Fibroblast of pulmonary artery (primary cell): Measurements from ENCODE around the gene EIF4G3.
"Not testable (repeated sequence)": the region's sequence is repeated elsewhere in the genome, so short reads cannot be mapped to it uniquely, and the experiment has no call there.

Experiments
- DNase-seq: peaks from one replicate; pipeline ENCODE4 v3.0.0-alpha.2; 2010; ENCODE audit warnings: low read depth
- H3K4me3 ChIP-seq: replicated peaks from 2 replicates; pipeline ENCODE4 v1.5.1; 2011; ENCODE audit warnings: low read depth, mild to moderate bottlenecking, control low read depth, low read length, moderate library complexity
- TF ChIP-seq, protein P1 (sequence below): IDR thresholded peaks from 2 replicates; pipeline ENCODE4 v1.5.1; 2011; ENCODE audit warnings: mild to moderate bottlenecking, control low read depth, low read length, inconsistent platforms; ENCODE audit errors: missing control alignments

Gene EIF4G3

DNA sequence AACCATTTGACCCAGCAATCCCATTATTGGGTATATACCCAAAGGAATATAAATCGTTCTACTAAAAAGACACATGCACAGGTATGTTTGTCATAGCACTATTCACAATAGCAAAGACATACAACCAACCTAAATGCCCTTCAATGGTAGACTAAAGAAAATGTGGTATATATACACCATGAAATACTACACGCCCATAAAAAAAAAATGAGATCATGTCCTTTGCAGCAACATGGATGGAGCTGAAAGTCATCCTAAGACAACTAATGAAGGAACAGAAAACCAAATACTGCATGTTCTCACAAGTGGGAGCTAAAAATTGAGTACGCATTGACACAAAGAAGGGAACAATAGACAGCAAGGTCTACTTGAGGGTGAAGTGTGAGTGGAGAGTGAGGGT is 72.0 kb downstream of the EIF4G3 start:
- TF ChIP-seq, protein P1, sequence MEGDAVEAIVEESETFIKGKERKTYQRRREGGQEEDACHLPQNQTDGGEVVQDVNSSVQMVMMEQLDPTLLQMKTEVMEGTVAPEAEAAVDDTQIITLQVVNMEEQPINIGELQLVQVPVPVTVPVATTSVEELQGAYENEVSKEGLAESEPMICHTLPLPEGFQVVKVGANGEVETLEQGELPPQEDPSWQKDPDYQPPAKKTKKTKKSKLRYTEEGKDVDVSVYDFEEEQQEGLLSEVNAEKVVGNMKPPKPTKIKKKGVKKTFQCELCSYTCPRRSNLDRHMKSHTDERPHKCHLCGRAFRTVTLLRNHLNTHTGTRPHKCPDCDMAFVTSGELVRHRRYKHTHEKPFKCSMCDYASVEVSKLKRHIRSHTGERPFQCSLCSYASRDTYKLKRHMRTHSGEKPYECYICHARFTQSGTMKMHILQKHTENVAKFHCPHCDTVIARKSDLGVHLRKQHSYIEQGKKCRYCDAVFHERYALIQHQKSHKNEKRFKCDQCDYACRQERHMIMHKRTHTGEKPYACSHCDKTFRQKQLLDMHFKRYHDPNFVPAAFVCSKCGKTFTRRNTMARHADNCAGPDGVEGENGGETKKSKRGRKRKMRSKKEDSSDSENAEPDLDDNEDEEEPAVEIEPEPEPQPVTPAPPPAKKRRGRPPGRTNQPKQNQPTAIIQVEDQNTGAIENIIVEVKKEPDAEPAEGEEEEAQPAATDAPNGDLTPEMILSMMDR = no peak
- DNase-seq = no peak
- no peak overlapping the region for H3K4me3 ChIP-seq

DNA sequence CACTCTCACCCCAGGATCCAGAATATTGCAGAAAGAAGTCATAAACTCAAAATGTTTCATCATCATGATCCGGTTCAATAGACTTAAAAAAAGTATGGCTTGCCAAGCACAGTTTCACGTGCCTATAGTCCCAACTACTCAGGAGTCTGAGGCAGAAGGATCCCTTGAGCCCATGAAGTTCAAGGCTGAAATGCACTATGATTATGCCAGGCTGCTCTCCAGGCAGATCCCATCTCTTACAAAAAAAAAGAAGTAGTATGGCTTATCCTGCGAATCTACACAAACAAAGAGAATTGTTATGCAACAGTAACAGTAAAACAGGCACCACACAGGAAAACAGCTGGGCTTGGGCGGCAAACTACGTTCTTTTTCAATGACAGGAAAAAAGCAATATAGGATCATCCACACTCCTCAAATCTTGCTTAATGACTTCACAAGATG is 76.2 kb downstream of the EIF4G3 start:
- no peak overlapping the region for H3K4me3 ChIP-seq
- DNase-seq = peak; percentile 84
- TF ChIP-seq, protein P1 = no peak

DNA sequence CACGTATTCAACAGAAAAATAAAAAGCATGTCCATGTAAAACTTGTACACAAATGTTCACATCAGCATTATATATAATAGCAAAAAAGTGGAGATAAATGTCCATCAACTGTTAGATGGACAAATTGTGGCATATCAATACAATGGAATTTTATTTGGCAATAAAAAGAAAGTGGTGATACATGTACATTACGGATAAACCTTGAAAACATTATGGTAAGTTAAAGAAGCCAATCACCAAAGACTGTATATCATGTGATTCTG is 76.9 kb downstream of the EIF4G3 start:
- TF ChIP-seq, protein P1 = no peak
- H3K4me3 ChIP-seq = no peak overlapping the region
- DNase-seq = no peak

DNA sequence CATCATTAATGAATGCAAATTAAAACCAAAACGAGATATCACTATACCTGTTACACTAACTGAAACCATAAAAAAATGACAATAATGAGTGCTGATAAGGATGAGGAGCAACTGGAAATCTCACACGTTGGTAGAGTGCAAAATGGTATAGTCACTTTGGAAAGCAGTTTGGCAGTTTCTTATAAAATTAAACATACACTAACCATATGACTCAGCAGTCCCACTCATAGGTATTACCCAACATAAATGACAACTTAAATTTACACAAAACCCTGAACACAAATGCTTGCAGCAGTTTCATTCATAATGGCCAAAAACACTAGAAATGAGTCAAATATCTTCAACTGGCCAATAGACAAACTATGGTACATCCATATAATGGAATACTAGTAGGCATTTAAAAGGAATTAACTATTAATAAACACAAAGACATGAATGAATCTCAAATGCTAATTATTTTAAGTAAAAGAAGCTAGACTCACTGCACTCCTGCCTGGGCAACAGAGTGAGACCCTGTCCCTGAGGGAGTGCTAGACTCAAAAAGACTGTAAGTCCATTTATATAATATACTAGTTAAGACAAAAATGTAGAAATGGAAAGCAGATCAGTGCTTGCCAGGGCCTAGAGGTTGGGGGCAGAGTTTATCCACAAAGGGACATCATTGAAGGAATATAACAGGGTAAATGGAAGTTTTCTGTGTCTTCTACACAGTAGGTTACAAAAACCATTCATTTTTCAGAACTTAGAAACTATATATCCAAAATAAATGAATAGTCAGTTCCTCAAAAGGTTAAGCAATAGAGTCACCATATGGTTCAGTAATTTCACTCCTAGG is 77.4 kb downstream of the EIF4G3 start:
- TF ChIP-seq, protein P1 = no peak
- H3K4me3 ChIP-seq = no peak overlapping the region
- peak; percentile 62 for DNase-seq

DNA sequence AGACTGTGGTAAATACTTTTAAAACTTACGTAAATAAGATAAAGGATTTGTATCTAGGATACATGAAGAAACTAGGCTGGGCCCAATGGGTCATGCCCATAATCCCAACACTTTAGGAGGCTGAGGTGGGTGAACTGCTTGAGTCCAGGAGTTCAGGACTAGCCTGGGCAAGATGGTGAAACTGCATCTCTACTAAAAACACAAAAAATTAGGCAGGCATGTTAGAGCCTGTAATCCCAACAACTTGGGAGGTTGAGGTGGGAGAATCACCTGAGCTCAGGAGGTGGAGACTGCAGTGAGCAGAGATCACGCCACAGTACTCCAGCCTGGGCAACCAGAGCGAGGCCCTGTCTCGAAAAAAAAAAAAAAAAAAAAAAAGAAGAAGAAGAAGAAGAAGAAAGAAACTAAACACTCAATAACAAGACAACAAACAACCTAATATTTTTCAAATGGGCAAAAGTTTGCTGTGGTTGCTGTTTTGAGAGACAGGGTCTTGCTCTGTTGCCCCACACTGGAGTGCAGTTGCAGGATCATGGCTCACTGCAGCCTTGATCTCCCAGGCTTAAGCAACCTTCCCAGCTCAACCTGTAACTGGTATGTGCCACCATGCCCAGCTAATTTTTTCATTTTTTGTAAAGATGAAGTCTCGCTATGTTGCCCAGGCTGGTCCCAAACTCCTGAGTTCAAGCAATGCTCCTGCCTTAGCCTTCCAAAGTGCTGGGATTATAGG is 78.3 kb downstream of the EIF4G3 start:
- TF ChIP-seq, protein P1 = no peak
- DNase-seq = no peak

DNA sequence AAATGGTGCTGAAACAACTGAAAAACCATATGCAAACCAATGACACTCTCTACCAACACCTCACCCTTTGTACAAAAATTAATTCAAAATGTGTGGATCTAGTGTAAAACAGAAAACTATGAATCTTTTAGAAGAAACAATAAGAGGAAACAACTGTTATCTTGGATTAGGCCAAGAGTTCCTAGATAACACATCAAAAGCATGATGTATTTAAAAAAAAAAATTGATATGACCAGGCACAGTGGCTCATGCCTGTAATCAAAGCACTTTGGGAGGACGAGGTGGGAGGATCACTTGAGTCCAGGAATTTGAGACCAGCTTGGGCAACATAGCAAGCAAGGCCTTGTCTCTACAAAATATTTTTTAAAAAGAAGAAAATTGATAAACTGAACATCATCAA is 79.0 kb downstream of the EIF4G3 start:
- H3K4me3 ChIP-seq = no peak overlapping the region
- TF ChIP-seq, protein P1 = no peak
- no peak for DNase-seq

More for the DNA sequence above, 78.3 kb downstream of the EIF4G3 start:
- H3K4me3 ChIP-seq = no peak overlapping the region

DNA sequence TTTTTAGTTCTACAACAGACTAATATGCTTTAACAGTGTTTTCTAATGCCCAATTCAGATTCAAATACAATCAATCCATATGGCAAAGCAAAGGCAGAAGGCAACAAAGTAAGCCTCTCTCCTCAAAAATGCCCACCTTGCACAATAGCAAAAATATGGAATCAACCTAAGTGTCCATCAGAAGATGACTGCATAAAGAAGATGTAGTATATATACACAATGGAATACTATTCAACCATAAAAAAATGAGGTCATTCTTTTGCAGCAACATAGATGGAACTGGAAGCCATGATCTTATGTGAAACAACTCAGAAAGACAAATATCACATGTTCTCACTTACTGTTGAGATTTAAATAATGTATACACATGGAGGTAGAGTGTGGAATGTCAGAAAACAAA is 80.7 kb downstream of the EIF4G3 start:
- no peak for DNase-seq
- TF ChIP-seq, protein P1 = no peak
- H3K4me3 ChIP-seq = no peak overlapping the region

DNA sequence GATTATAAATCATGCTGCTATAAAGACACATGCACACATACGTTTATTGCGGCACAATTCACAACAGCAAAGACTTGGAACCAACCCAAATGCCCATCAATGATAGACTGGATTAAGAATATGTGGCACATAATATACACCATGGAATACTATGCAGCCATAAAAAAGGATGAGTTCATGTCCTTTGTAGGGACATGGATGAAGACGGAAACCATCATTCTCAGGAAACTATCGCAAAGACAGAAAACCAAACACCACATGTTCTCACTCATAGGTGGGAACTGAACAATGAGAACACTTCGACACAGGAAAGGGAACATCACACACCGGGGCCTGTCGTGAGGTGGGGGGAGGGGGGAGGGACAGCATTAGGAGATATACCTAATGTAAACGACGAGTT is 82.4 kb downstream of the EIF4G3 start:
- not testable (repeated sequence) for DNase-seq, H3K4me3 ChIP-seq

DNA sequence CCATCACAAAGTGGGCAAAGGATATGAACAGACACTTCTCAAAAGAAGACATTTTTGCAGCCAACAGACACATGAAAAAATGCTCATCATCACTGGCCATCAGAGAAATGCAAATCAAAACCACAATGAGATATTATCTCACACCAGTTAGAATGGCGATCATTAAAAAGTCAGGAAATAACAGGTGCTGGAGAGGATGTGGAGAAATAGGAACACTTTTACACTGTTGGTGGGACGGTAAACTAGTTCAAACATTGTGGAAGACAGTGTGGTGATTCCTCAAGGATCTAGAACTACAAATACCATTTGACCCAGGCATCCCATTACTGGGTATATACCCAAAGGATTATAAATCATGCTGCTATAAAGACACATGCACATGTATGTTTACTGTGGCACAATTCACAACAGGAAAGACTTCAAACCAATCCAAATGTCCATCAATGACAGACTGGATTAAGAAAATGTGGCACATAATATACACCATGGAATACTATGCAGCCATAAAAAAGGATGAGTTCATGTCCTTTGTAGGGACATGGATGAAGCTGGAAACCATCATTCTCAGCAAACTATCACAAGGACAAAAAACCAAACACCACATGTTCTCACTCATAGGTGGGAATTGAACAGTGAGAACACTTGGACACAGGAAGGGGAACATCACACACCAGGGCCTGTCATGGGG is 83.3 kb downstream of the EIF4G3 start:
- not testable (repeated sequence) for DNase-seq, H3K4me3 ChIP-seq

DNA sequence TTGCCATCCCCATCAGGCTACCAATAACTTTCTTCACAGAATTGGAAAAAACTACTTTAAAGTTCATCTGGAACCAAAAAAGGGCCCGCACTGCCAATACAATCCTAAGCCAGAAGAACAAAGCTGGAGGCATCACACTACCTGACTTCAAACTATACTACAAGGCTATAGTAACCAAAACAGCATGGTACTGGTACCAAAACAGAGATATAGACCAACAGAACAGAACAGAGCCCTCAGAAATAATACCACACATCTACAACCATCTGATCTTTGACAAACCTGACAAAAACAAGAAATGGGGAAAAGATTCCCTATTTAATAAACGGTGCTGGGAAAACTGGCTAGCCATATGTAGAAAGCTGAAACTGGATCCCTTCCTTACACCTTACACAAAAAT is 84.2 kb downstream of the EIF4G3 start:
- not testable (repeated sequence) for DNase-seq, H3K4me3 ChIP-seq
